CD4-positive, CD25-positive, alpha-beta regulatory T cell (primary cell): ENCODE results near the gene PRDM16. TPM values are rescaled to one million over a fixed set of nuclear protein-coding genes. Genes with fewer than 3 reads are reported as not detected.

Experiments
- ATAC-seq, 2 donors: fragments of 150-1000 bp; cut with Tn5 transposase; one replicate each; pipeline ENCODE4 v1.10.0; 2021; ENCODE audit warnings: low read depth in 2 of 2, moderate number of reproducible peaks in 2 of 2, moderate library complexity in 1 of 2
- DNase-seq, 3 donors: peaks; one replicate each; pipeline versions ENCODE4 v3.0.0 to v3.0.0-alpha.2; 2012 to 2022; ENCODE audit warnings: mixed read lengths in 1 of 3
- H3K27ac ChIP-seq: one replicate; pipeline ENCODE4 v1.7.0; 2013; ENCODE audit warnings: mild to moderate bottlenecking, low read length; ENCODE audit not compliant: insufficient read depth, poor library complexity, severe bottlenecking
- H3K27me3 ChIP-seq: one replicate; pipeline ENCODE4 v1.7.0; 2013; ENCODE audit warnings: low read length; ENCODE audit not compliant: control insufficient read depth, insufficient read depth
- H3K36me3 ChIP-seq: one replicate; pipeline ENCODE4 v1.7.0; 2013; ENCODE audit warnings: mild to moderate bottlenecking, low read length, moderate library complexity; ENCODE audit not compliant: control insufficient read depth, insufficient read depth
- H3K4me1 ChIP-seq: 2 replicates; pipeline ENCODE4 v1.7.0; 2013; ENCODE audit warnings: mild to moderate bottlenecking, low read length; ENCODE audit not compliant: insufficient read depth, control insufficient read depth, poor library complexity, severe bottlenecking
- H3K4me3 ChIP-seq: one replicate; pipeline ENCODE4 v1.7.0; 2013; ENCODE audit warnings: low read depth, mild to moderate bottlenecking, low read length, moderate library complexity
- H3K9me3 ChIP-seq, 2 experiments: 1 replicate in 1 of 2; 2 replicates in 1 of 2; pipeline ENCODE4 v1.7.0; 2013; ENCODE audit warnings: low read length in 2 of 2, mild to moderate bottlenecking in 1 of 2, moderate library complexity in 1 of 2; ENCODE audit not compliant: control insufficient read depth in 2 of 2
- H3K27ac Mint-ChIP-seq, 3 donors: one replicate each; pipeline ENCODE4 v1.8.0; 2020 to 2022; ENCODE audit warnings: mild to moderate bottlenecking in 3 of 3, mixed read lengths in 3 of 3, moderate library complexity in 2 of 3
- H3K27me3 Mint-ChIP-seq: one replicate; pipeline ENCODE4 v1.8.0; 2022; ENCODE audit warnings: mild to moderate bottlenecking, mixed read lengths
- H3K36me3 Mint-ChIP-seq: one replicate; pipeline ENCODE4 v1.8.0; 2020; ENCODE audit warnings: mixed read lengths
- H3K4me1 Mint-ChIP-seq, 4 donors: one replicate each; pipeline ENCODE4 v1.8.0; 2020 to 2022; ENCODE audit warnings: mixed read lengths in 4 of 4, mild to moderate bottlenecking in 1 of 4
- H3K4me3 Mint-ChIP-seq, 4 donors: one replicate each; pipeline ENCODE4 v1.8.0; 2020 to 2022; ENCODE audit warnings: mild to moderate bottlenecking in 4 of 4, mixed read lengths in 4 of 4, moderate library complexity in 3 of 4
- H3K9me3 Mint-ChIP-seq, 7 donors: one replicate each; pipeline ENCODE4 v1.8.0; 2020 to 2022; ENCODE audit warnings: mixed read lengths in 7 of 7, mild to moderate bottlenecking in 3 of 7, moderate library complexity in 2 of 7
- polyA plus RNA-seq, 4 donors: library from polyadenylated mRNA; unstranded; fragments of 300-500 nt; fragmentation: Illumina TruSeq; gene quantifications; one replicate each; pipeline ENCODE4 v1.2.3, GENCODE V29; 2021
- total RNA-seq: library from RNA; stranded (reverse); gene quantifications from one replicate; pipeline ENCODE4 v1.2.3, GENCODE V29; 2022

Gene PRDM16
- total and polyA plus RNA-seq, 5 donors from 2014 or later: 0.27 TPM; not detected in 4

GRCh38 chr1:3290915-3291314, 221.9 kb downstream of the PRDM16 start:
- H3K4me3 ChIP-seq: no peak overlapping the region
- no peaks in the 10 kb centered on the region for H3K9me3 ChIP-seq
- no peaks in the 10 kb centered on the region for H3K4me1 ChIP-seq
- no peaks in the 10 kb centered on the region for H3K27me3 ChIP-seq
- no peak overlapping the region for H3K27ac Mint-ChIP-seq
- no peak for ATAC-seq
- no peaks in the 10 kb centered on the region for H3K36me3 ChIP-seq
- H3K9me3 Mint-ChIP-seq: no peaks in the 10 kb centered on the region
- no peaks in the 10 kb centered on the region for H3K4me1 Mint-ChIP-seq
- no peak overlapping the region for H3K27ac ChIP-seq
- no peak overlapping the region for H3K4me3 Mint-ChIP-seq
- no peak for DNase-seq
- H3K36me3 Mint-ChIP-seq: no peaks in the 10 kb centered on the region
- peaks cover 3% of the 10 kb centered on the region for H3K27me3 Mint-ChIP-seq

- DNase-seq (no peak), ATAC-seq (no peak)
- H3K27ac ChIP-seq: no peak overlapping the region
- no peaks in the 10 kb centered on the region for H3K9me3 ChIP-seq
- no peaks in the 10 kb centered on the region for H3K36me3 Mint-ChIP-seq
- H3K4me1 Mint-ChIP-seq: no peaks in the 10 kb centered on the region
- no peak overlapping the region for H3K4me3 ChIP-seq
- H3K27me3 ChIP-seq: no peaks in the 10 kb centered on the region
- no peaks in the 10 kb centered on the region for H3K36me3 ChIP-seq
- no peaks in the 10 kb centered on the region for H3K4me1 ChIP-seq
- H3K4me3 Mint-ChIP-seq: no peak overlapping the region
- no peaks in the 10 kb centered on the region for H3K27me3 Mint-ChIP-seq
- no peaks in the 10 kb centered on the region for H3K9me3 Mint-ChIP-seq
- H3K27ac Mint-ChIP-seq: no peak overlapping the region
Measured at GRCh38 chr1:3292051-3292722, 223.2 kb downstream of the PRDM16 start.

- Histone ChIP-seq H3K36me3 (no peaks in the 10 kb centered on the region), H3K27me3 (no peaks in the 10 kb centered on the region), H3K27ac (no peak overlapping the region), H3K4me3 (no peak overlapping the region), H3K4me1 (no peaks in the 10 kb centered on the region), H3K9me3 (no peaks in the 10 kb centered on the region)
- H3K9me3 Mint-ChIP-seq: no peaks in the 10 kb centered on the region
- H3K4me1 Mint-ChIP-seq: no peaks in the 10 kb centered on the region
- no peak overlapping the region for H3K27ac Mint-ChIP-seq
- no peaks in the 10 kb centered on the region for H3K36me3 Mint-ChIP-seq
- peak overlapping the region in 1 of 4 donors; percentile 65 for H3K4me3 Mint-ChIP-seq
- DNase-seq (no peak), ATAC-seq (no peak)
- no peaks in the 10 kb centered on the region for H3K27me3 Mint-ChIP-seq
Measured at GRCh38 chr1:3292868-3293562, 224.0 kb downstream of the PRDM16 start.

GRCh38 chr1:3293563-3294080, 224.6 kb downstream of the PRDM16 start:
- no peaks in the 10 kb centered on the region for H3K36me3 ChIP-seq
- Mint-ChIP-seq H3K9me3 (no peaks in the 10 kb centered on the region), H3K27me3 (no peaks in the 10 kb centered on the region), H3K4me3 (peak overlapping the region in 1 of 4 donors; percentile 65), H3K36me3 (no peaks in the 10 kb centered on the region), H3K27ac (no peak overlapping the region), H3K4me1 (no peaks in the 10 kb centered on the region)
- no peaks in the 10 kb centered on the region for H3K4me1 ChIP-seq
- no peak overlapping the region for H3K27ac ChIP-seq
- ATAC-seq (no peak), DNase-seq (no peak)
- no peaks in the 10 kb centered on the region for H3K27me3 ChIP-seq
- H3K4me3 ChIP-seq: no peak overlapping the region
- H3K9me3 ChIP-seq: no peaks in the 10 kb centered on the region

GRCh38 chr1:3294450-3294849, 225.4 kb downstream of the PRDM16 start:
- H3K36me3 ChIP-seq: no peaks in the 10 kb centered on the region
- no peak overlapping the region for H3K4me3 ChIP-seq
- no peaks in the 10 kb centered on the region for H3K4me1 ChIP-seq
- Mint-ChIP-seq H3K4me1 (no peaks in the 10 kb centered on the region), H3K36me3 (no peaks in the 10 kb centered on the region), H3K4me3 (no peak overlapping the region), H3K27me3 (no peaks in the 10 kb centered on the region), H3K27ac (no peak overlapping the region), H3K9me3 (no peaks in the 10 kb centered on the region)
- no peak overlapping the region for H3K27ac ChIP-seq
- ATAC-seq: no peak
- no peaks in the 10 kb centered on the region for H3K9me3 ChIP-seq
- DNase-seq: no peak
- H3K27me3 ChIP-seq: no peaks in the 10 kb centered on the region

GRCh38 chr1:3295846-3296245, 226.8 kb downstream of the PRDM16 start:
- no peaks in the 10 kb centered on the region for H3K9me3 Mint-ChIP-seq
- no peak overlapping the region for H3K27ac Mint-ChIP-seq
- no peaks in the 10 kb centered on the region for H3K4me1 Mint-ChIP-seq
- H3K36me3 ChIP-seq: no peaks in the 10 kb centered on the region
- H3K4me3 ChIP-seq: no peak overlapping the region
- ATAC-seq (no peak), DNase-seq (no peak)
- H3K9me3 ChIP-seq: no peaks in the 10 kb centered on the region
- no peak overlapping the region for H3K27ac ChIP-seq
- no peak overlapping the region for H3K4me3 Mint-ChIP-seq
- no peaks in the 10 kb centered on the region for H3K27me3 ChIP-seq
- H3K36me3 Mint-ChIP-seq: no peaks in the 10 kb centered on the region
- H3K4me1 ChIP-seq: no peaks in the 10 kb centered on the region
- no peaks in the 10 kb centered on the region for H3K27me3 Mint-ChIP-seq

GRCh38 chr1:3296326-3296725, 227.3 kb downstream of the PRDM16 start:
- H3K27me3 ChIP-seq: no peaks in the 10 kb centered on the region
- Mint-ChIP-seq H3K4me1 (no peaks in the 10 kb centered on the region), H3K36me3 (no peaks in the 10 kb centered on the region), H3K27ac (no peak overlapping the region), H3K4me3 (no peak overlapping the region), H3K9me3 (no peaks in the 10 kb centered on the region), H3K27me3 (no peaks in the 10 kb centered on the region)
- no peaks in the 10 kb centered on the region for H3K4me1 ChIP-seq
- no peaks in the 10 kb centered on the region for H3K36me3 ChIP-seq
- H3K4me3 ChIP-seq: no peak overlapping the region
- DNase-seq: no peak
- no peak overlapping the region for H3K27ac ChIP-seq
- no peaks in the 10 kb centered on the region for H3K9me3 ChIP-seq
- no peak for ATAC-seq

GRCh38 chr1:3296826-3297225, 227.8 kb downstream of the PRDM16 start:
- no peaks in the 10 kb centered on the region for H3K9me3 Mint-ChIP-seq
- H3K4me1 Mint-ChIP-seq: no peaks in the 10 kb centered on the region
- H3K4me3 Mint-ChIP-seq: no peak overlapping the region
- no peaks in the 10 kb centered on the region for H3K9me3 ChIP-seq
- ATAC-seq (no peak), DNase-seq (no peak)
- H3K4me3 ChIP-seq: no peak overlapping the region
- H3K27ac ChIP-seq: no peak overlapping the region
- no peaks in the 10 kb centered on the region for H3K36me3 Mint-ChIP-seq
- no peaks in the 10 kb centered on the region for H3K27me3 Mint-ChIP-seq
- no peaks in the 10 kb centered on the region for H3K4me1 ChIP-seq
- H3K27me3 ChIP-seq: no peaks in the 10 kb centered on the region
- no peak overlapping the region for H3K27ac Mint-ChIP-seq
- no peaks in the 10 kb centered on the region for H3K36me3 ChIP-seq
